Endothelial cell of umbilical vein (primary cell): ENCODE data around the gene AEBP1.

Source experiments
- EZH2 ChIP-seq: IDR thresholded peaks from 2 replicates; pipeline ENCODE4 v1.6.1; 2012; ENCODE audit warnings: borderline replicate concordance, low read depth, mild to moderate bottlenecking, moderate library complexity, low read length, inconsistent platforms; ENCODE audit not compliant: severe bottlenecking
- FOS ChIP-seq: IDR thresholded peaks from 2 replicates; pipeline ENCODE4 v1.6.1; 2011; ENCODE audit warnings: mild to moderate bottlenecking, low read length, moderate library complexity, borderline replicate concordance; ENCODE audit not compliant: insufficient read depth
- POLR2A ChIP-seq: IDR thresholded peaks from 2 replicates; pipeline ENCODE4 v1.6.1; 2012; ENCODE audit warnings: low read depth, mild to moderate bottlenecking, control low read depth, low read length
- POLR2AphosphoS5 ChIP-seq: IDR thresholded peaks from 2 replicates; pipeline ENCODE4 v1.6.1; 2012; ENCODE audit warnings: low read depth, mild to moderate bottlenecking, control low read depth, low read length, moderate library complexity; ENCODE audit not compliant: insufficient read depth
- TF ChIP-seq, protein P1 (sequence below), 2 donors: IDR thresholded peaks; 1 replicate in 1 of 2; 2 replicates in 1 of 2; pipeline ENCODE4 v1.5.1; 2011; ENCODE audit warnings: low read length in 2 of 2, mild to moderate bottlenecking in 2 of 2, moderate library complexity in 2 of 2, control low read depth in 1 of 2, inconsistent platforms in 1 of 2, low read depth in 1 of 2; ENCODE audit not compliant: insufficient read depth in 1 of 2; ENCODE audit errors: extremely low read depth in 1 of 2
- TF ChIP-seq, protein P2 (sequence below): IDR thresholded peaks from 2 replicates; pipeline ENCODE4 v1.6.1; 2011; ENCODE audit not compliant: insufficient read depth, insufficient read length

GRCh38 chr7:44144968-44145478 is 40.9 kb downstream of the AEBP1 start:
- TF ChIP-seq, protein P1, sequence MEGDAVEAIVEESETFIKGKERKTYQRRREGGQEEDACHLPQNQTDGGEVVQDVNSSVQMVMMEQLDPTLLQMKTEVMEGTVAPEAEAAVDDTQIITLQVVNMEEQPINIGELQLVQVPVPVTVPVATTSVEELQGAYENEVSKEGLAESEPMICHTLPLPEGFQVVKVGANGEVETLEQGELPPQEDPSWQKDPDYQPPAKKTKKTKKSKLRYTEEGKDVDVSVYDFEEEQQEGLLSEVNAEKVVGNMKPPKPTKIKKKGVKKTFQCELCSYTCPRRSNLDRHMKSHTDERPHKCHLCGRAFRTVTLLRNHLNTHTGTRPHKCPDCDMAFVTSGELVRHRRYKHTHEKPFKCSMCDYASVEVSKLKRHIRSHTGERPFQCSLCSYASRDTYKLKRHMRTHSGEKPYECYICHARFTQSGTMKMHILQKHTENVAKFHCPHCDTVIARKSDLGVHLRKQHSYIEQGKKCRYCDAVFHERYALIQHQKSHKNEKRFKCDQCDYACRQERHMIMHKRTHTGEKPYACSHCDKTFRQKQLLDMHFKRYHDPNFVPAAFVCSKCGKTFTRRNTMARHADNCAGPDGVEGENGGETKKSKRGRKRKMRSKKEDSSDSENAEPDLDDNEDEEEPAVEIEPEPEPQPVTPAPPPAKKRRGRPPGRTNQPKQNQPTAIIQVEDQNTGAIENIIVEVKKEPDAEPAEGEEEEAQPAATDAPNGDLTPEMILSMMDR (IDR thresholded peaks at IDR 0.05; ENCODE audit: extremely low read depth in 1 of 2, insufficient read depth in 1 of 2, low read depth in 1 of 2, low read length in 2 of 2) = no peak
- TF ChIP-seq POLR2AphosphoS5 (no peak), EZH2 (no peak), POLR2A (no peak), FOS (no peak)
- TF ChIP-seq, protein P2, sequence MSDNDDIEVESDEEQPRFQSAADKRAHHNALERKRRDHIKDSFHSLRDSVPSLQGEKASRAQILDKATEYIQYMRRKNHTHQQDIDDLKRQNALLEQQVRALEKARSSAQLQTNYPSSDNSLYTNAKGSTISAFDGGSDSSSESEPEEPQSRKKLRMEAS = no peak
